Measurements from ENCODE around the gene ADGRB2. TPM values are rescaled to one million over a fixed set of nuclear protein-coding genes. Genes with fewer than 3 reads are reported as not detected.

ADGRB2 gene
- total RNA-seq, 1 donor from 2014 or later: not detected

DNA sequence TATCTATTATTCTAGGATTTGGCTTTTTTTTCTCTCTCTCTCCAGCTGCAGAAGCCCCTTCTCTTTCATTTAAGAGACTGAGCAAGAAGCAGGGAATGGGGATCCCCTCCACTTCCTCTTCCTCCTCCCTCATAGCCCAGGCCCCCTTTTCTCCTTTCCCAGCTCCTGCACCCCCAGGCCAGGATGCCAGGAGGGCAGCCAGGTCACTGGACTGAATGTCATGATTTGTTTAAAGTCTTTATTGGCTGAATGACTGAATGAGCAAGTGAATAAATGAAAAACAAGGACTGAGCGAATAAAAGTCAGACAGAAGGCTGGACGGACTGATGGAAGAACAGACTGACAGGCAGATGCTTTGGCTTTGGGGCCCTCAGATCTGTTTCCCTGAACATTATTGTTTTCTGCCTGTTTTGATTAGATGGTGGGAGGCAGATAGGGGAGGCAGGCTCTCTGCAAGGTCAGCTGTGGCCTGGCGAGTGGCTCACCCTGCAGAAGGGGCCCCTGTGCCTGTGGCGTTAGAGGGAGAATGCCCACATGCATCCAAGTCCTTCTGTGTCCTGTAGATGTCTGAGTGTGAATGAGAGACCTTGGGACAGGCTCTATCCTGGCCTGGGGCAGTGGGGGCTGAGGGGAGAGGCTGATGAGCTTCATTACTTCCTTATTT, 20.3 kb upstream of the ADGRB2 start:
- no peak for DNase-seq (ENCODE audit: low spot score)
- ATAC-seq: no peak

DNA sequence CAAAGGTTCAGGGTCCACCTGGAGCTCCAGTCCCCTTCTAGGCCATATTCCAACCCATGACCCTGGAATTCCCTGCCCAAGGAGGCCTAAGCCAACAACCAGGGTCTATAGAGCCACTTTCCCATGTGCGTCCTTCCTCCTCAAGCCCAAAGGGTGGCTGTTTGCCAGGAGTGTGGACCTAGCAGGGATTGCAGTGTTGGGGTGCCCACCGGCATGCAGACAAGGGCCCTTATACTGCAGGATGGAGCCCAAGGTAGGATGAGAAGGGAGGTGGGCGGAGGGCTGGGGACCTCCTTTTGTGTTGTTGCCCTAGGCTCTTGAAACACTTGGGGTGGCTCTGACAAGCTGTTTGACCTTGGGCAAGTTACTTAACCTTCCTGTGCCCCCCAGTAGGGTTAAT, 19.7 kb upstream of the ADGRB2 start:
- DNase-seq (ENCODE audit: low spot score) (no peak), ATAC-seq (no peak)

DNA sequence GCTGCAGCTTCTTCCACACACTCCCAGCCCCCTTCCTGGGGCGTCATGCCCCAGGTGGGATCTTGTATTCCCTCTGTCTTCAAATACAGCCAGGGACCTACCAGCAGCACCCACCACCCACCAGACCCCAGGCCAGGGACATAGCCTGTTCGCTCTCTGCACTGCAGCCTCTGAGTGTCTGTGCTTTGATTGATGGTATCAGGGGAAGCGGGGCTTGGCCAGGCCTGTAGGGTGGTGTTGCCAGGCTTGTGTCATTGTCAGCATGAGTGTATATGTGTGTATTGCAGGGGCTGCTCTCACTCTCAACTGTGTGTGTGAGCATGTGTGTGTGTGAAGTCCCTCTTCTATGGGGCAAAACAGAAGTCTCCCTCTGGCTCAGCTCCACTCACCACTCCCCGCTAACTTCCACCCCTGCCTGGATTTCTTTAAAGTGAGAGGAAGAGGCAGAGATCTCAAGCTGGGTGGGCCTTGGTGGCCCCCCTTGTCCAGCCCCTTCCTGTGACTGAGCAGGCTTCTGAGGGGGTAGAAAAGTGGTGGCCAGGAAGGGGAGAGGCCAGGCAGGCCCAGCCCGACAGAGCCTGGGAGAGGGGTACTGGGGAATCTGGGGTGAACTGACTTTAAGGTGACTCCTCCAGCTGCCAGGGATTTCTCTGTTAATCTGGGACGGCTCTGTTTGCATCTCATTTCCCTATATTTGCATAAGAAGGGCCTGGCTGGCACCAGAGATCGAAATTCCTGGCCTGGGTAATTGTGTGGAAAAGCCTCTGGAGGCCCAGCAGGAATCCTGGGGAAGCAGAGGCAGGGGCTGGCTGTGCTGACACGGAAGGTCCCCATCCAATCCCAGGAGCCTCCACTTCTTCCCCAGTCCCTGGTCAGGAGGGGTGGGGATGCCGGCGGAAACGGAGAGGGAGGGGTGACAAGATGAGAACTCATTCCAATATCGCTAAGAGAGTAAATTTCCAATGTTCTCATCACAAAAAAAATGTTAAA, 18.6 kb upstream of the ADGRB2 start:
- DNase-seq (ENCODE audit: low spot score) (no peak), ATAC-seq (no peak)

DNA sequence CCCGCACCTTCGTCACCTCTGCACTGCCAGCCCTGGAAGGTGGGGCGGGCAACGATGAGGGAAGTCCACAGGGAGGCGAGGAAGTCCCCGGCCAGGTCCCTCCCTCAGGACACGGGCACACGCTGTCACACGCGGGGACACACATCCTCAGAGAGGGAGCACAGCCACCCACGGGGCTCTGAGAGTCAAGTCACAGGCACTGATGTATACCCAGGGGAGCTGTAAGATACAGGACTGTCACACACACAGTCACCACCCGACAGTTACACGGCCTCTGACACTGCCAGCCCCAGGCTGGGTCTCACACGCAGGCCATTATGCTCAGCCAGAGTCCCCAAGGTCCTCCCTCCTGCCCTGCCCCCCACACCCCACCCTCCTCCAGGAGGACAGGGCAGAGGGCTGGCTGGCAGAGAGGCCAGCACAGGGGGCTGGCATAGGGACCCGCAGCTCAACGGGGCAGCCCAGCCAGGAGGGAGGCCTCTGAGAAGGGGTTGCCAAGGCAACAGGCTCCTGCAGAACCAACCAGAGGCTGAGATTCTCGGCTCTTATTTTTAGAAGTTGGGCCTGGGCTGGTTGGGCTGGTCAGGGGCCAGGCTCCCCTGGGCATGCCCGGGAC, 17.7 kb upstream of the ADGRB2 start:
- no peak for DNase-seq (ENCODE audit: low spot score)
- ATAC-seq: no peak

DNA sequence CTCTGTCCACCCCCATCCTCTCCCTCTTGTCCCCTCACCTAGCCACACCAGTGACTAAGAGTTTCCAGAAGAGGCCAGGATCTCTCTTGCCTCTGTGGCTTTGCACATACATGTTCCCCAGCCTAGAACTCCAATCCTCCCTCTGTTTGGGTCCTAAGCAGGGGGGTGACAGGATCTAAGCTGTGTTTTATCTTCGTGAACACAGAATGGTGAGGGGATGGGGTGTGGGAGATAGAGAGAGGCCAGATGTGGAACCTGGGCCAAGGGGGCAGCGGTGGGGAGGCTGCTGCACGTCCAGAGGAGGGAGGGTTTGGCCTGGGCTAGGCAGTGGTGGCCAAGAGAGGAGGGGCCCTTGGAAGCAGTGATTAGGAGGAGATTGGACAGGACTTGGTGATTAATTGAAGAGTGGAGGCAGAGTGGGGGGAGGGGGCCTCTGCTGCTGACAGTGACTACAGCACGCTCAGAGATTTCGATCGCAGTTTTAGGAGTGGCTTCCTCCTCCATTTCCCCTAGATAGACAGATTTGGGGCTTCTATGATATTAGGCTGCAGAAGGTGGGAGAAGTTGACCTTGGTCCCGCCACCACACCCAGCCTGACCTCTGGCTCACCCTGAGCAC, 17.1 kb upstream of the ADGRB2 start:
- no peak for DNase-seq (ENCODE audit: low spot score)
- no peak for ATAC-seq

DNA sequence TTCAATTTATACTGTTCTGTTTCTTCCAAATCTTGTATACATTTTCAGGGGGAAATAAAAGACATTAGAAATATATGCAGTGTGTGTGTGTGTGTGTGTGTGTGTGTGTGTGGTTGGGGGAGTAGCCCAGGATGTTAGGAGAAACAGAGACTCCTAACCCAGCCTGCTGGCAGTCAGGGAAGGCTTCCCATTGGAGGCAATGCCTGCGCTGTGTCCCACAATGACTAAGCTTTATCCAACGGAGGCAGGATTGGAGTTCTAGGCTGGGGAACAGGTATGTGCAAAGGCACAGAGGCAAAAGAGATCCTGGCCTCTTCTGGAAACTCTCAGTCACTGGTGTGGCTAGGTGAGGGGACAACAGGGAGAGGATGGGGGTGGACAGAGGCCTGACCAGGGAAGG, 16.5 kb upstream of the ADGRB2 start:
- DNase-seq (ENCODE audit: low spot score) (no peak), ATAC-seq (no peak)

DNA sequence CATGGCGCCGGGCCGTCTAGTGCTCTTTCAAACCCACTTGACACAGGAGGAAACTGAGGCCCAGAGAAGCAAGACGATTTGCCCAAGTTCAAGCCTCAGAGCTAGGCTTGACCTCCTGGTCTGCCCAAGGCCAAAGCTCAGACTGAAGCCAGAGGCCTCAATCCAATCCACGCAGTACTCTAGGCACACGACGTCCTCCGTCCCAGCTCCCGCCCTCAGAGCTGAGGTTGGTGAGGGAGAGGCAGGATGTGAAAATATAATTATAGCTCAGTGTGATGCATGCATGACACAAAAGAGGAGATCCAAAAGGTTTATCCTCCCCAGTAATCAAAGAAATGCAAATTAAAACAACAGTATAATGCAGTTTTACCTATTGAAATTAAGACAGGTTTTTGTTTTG, 15.5 kb upstream of the ADGRB2 start:
- ATAC-seq: no peak

DNA sequence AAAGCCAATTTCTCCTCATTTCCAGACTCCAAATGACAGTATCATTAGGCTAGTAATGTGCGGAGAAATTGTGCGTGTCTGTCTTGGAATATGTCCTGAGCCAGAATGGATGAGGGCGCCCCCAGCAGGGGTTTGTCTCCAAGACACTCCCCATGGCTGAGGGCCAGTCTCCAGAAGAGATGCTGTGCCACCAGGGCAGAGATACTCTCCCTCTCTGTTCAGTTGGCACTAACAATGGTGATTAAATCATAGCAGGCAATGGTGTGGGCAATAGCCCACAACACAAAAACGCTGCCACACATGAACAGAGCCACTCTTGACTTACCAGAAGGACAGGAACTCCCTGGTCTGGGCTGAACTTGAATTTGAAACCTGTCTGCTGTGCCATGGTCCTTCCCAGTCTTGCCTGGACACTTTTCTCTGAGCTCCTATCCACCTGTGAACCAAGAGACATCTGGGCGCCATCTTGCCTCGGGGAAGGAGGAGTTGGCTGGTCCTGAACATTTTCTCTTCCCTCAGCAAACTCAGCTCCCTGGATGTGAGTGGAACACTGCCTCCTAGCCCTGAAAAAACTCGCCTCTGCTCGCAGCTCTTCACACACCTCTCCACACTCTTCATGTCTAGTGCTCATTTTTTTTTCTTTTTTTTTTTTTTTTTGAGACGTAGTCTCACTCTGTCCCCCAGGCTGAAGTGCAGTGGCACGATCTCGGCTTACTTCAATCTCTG, 14.8 kb upstream of the ADGRB2 start:
- no peak for DNase-seq (ENCODE audit: low spot score)
- ATAC-seq: no peak

More for the DNA sequence above, 15.5 kb upstream of the ADGRB2 start:
- no peak for DNase-seq (ENCODE audit: low spot score)

DNA sequence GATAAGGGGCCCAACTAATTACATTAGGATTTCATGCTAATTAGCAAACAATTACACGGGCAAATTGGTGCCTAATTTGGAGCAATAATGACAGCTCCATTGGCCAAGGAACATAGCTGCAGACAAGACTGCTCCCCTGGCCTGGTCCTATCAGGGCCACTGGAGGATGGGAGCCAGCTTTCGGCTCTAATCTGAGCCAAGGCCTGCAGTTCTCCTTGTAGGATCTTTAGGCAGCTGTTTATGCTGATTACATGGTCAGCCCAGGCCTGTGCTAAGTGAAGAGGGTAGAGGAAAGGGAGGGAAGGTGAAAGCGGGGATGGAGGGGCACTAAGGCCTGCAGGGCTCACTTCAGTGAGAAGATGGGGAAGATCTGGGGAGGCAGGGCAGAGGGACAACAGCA, 12.4 kb upstream of the ADGRB2 start:
- ATAC-seq (no peak), DNase-seq (ENCODE audit: low spot score) (no peak)

DNA sequence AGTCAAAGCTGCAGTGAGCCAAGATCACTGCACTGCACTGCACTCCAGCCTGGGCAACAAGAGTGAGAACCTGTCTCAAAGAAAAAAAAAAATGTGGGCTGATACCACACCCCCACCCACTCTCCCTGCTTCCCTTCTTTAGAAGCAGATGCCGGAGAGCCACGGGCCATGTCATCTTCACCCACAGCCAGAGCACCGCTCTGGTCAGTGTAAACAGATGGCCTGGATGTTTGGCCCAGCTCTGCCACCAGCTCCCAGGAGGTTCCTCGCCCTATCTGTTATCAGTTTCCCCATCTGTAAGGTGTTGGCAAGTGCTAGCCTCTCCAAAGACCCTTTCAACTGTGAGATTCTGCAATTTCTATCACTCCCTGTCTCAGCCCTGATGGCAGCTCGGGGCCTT, 11.9 kb upstream of the ADGRB2 start:
- DNase-seq (ENCODE audit: low spot score): no peak
- ATAC-seq: no peak

DNA sequence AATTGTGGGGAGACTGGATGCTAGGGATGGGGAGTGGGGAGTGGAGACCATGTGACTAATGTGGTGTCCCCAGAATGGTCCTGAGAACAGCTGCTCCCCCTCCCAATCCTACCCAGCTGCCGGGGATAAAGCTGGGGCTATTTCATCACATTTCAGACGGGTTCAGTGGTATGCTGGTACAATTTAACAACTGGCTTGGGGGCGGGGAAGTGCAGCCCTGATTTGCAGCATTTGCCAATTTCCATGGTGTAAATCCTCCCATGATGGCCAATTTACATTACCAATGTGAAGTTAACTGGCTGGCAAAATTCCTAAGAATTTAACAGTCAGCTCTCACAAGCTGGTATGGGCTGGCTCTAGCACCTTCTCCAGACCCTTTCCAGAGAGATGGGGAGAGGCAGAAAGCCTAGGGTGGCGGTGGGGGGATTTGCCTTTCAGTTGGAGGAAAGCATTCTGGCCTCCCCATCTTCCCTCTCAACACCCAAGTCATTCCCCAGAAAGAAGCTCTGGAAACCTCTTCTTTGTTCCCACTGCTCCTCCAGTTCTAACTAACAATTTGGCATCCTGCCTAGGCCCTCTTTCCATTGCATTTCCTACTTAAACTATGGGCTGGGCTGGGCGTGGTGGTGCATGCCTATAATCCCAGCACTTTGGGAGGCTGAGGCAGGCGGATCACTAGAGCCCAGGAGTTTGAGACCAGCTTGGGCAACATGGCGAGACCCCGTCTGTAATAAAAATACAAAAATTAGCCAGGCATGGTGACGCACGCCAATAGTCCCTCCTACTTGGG, 11.3 kb upstream of the ADGRB2 start:
- ATAC-seq: no peak
- DNase-seq (ENCODE audit: low spot score): no peak

DNA sequence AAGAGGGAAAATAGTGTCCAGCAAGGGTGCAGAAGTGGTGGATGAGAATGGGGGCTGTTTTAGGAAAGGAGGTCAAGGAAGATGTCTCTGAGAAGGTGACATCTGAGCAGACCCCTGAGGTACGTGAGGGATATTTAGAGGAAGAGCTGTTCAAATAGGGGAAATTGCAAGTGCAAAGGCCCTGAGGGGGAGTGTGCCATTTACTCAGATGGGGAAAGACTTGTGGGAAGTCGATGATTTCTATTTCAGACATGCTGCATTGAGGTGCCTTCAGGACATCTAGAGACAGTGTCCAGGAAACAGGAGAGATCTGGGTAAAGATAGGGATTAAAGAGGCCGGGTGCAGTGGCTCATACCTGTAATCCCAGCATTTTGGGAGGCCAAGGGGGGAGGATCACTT, 10.4 kb upstream of the ADGRB2 start:
- no peak for DNase-seq (ENCODE audit: low spot score)
- no peak for ATAC-seq

DNA sequence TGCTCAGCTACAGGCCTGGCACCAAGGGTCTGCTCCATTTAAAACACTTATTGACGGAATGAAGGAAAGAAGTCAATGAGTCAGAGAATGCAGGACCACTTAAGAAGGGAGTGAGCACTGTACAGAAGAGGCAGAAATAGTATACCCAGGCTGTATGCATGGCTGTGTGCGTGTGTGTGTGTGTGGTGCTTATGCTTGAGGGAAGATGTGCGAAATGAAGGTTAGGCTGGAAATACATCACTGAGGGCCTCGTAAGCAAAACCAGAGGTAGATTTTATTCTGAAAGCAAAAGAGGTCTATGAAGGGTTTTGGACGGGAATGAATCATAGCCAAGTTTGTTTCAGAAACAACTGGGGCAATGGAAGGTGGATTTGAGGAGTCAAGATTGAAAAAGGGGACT, 9.7 kb upstream of the ADGRB2 start:
- ATAC-seq (no peak), DNase-seq (ENCODE audit: low spot score) (no peak)

DNA sequence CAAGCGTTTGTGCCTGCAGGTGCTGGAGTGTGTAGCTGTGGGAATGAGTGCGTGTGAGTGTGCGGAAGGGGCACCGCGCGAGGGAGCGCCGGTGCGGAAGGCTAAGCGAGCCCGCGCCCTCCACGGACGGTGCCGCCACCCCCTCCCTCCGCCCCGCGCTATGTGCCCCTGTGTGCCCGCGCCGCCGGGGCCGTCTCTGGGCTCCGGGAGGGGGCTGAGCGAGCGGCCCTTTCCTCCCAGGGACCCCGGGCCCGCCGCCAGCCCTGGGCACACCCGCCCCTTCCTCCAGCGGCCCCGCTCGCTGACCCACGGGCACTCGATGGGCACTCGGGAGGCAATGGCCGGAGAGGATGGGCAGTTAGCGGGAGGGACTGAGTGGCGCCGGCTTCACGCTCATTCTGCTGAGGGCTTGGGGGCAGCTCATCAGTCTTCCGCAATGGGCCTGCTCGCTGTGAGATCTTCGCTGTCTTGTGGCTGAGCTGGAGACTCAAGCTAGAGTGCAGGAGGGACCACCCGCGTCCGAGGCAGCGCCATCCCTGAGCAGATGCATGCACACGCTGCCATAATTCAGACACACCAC, 8.6 kb upstream of the ADGRB2 start:
- DNase-seq (ENCODE audit: low spot score): no peak
- no peak for ATAC-seq

DNA sequence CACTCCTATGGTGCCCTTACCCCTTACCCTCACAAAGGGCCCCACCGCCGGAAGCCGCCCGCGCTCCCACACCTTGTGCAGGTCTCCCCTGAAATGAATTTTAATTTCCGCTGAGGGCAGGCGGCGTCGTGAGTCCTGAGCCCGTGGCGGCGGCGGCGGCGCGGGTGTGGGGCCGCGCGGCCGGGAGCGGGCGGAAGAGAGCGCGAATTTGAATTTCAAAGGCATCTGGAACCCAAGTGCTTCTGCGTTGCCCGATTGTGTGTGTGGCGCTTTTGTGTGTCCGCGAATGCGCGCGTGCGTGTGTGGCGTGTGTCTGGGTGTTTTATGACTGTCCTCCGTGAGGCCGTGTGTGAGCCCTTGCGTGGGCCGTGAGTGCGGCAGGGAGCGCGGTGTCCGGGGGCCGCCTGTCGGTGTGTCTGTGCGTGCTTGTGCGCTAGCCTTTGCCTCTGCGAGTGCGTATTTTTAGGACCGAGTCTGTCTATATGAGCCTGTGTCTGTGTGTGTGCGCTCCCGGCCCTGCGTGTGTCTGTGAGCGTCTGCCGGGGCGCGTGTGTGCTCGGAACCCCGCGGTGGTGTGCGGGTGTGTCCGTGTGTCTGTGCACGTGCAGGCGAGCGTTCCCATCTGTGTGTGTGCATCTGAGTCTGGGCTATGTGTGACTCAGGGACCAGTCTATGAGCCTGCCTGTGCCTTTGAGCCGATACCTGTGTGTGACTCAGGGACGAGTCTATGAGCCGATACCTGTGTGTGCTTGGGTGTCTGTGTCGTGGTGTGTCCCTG, 7.9 kb upstream of the ADGRB2 start:
- ATAC-seq (no peak), DNase-seq (ENCODE audit: low spot score) (no peak)

DNA sequence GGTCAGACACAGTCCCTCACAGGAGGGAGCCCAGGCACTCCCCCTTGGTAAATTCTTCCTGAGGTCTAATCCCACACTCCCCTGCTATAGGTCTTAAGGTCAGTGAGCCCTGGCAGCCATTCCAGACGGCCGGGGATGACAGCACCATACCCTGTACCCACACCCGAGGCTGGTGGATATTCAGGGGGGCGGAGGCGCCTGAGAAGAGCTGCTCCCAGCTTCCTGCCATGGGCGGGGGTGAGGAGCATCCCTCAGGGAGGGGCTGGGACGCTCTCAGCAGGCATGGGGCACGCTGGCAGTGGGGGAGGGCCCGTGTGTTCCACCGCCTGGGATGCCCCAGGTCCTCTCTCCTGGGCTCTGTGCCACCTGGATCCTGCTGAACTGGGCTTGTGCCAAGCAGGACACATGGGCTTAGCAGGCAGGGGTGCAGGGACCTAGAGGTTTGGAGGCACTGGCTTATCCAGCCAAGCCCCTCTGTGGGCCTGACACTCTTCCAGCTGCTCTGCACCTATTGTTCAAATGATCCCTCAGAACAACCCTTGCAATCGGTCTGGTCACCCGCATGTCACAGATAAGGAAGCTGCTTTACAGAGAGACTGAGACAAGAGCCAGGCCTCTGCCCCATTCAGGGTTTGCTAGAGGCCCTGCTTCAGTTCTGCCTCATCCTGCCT, 5.7 kb upstream of the ADGRB2 start:
- ATAC-seq: peak; percentile 81
- DNase-seq (ENCODE audit: low spot score): peak; percentile 79

DNA sequence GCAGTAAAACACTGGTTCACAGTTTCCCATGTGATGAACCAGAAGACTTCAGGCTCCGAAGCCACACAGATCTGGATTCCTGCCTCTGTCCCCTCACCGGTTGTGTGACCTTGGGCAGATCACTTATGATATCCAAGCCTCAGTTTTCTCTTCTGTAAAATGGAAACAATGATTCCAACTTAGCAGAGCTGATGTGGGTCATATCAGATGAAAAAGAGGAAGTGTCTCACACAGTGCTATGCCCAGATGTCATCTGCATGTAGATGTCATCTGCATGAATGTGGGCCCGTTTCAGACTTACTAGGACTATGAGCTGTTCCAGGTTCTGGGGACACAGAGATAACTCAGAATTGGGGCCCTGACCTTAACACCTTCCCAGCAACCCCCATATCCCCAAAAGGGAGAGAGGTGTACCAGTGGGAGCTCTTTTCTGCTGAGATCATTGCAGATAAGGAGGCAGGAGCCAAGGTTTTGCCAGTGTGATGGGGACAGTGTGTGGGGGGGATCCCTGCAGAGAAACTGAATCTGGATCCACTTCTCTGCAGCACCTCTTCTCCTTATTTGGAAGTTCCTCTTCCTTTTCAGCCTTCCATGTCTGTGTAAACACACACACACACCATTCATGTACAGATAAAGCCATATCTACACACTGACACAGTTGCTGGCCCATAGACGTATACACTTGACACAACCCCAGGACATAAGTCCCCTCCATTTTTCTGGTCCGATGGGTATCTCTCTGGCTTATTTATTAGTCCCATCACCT, 5.0 kb upstream of the ADGRB2 start:
- DNase-seq (ENCODE audit: low spot score) (no peak), ATAC-seq (no peak)
